Thyroid gland (tissue), 4 donors: ENCODE data around the gene KLHDC7B.

Experiments
- POLR2A ChIP-seq, 2 donors: fragments of 450-650 bp; IDR thresholded peaks; one replicate each; pipeline ENCODE4 v1.6.1; 2017; ENCODE audit warnings: antibody characterized with exemption in 2 of 2, mild to moderate bottlenecking in 2 of 2, moderate library complexity in 1 of 2
- TF ChIP-seq, protein P1 (sequence below), 6 experiments: fragments of 200-600 bp in 3 of 6; fragments of 450-650 bp in 3 of 6; sonication (generic) in 3 of 6; IDR thresholded peaks; one replicate each; pipeline ENCODE4 v1.5.1; 2016 to 2019; ENCODE audit warnings: antibody characterized with exemption in 6 of 6, mild to moderate bottlenecking in 2 of 6, inconsistent platforms in 1 of 6, moderate library complexity in 1 of 6

DNA sequence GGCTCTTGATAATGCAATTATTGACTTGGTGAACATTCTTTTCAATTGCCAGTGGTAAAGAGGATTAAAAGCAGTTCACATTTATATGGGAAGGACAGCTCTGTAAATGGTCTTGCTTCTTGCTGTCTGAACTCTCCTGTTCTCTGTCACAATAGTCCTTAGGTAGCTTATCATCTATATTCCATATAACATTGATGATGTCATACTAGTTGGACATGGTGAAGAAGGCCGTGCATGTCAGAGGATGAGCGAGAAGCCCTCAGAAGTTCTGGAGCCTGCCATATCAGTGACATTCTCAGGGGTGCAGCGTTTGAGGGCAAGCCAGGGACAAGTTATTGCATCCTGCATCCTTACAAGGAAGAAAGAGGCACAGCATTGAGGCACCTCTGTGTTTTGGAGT lies 39.5 kb downstream of the KLHDC7B start:
- TF ChIP-seq, protein P1, sequence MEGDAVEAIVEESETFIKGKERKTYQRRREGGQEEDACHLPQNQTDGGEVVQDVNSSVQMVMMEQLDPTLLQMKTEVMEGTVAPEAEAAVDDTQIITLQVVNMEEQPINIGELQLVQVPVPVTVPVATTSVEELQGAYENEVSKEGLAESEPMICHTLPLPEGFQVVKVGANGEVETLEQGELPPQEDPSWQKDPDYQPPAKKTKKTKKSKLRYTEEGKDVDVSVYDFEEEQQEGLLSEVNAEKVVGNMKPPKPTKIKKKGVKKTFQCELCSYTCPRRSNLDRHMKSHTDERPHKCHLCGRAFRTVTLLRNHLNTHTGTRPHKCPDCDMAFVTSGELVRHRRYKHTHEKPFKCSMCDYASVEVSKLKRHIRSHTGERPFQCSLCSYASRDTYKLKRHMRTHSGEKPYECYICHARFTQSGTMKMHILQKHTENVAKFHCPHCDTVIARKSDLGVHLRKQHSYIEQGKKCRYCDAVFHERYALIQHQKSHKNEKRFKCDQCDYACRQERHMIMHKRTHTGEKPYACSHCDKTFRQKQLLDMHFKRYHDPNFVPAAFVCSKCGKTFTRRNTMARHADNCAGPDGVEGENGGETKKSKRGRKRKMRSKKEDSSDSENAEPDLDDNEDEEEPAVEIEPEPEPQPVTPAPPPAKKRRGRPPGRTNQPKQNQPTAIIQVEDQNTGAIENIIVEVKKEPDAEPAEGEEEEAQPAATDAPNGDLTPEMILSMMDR (IDR thresholded peaks at IDR 0.05): no peak
- no peak for TF ChIP-seq POLR2A (IDR thresholded peaks at IDR 0.05)
